H1 (cell line): Measurements from ENCODE around the gene PLXNB2. TPM values are rescaled to one million over a fixed set of nuclear protein-coding genes. Genes with fewer than 3 reads are reported as not detected.

ENCODE experiments used
- CTCF ChIA-PET: fragments of 300-600 bp; sonication (Branson Sonifier 250); formaldehyde crosslinking; loops from one replicate; lab custom pipeline; 2021; ENCODE audit not compliant: partially characterized antibody; lab: Charles Lee
- POLR2A ChIA-PET: fragments of 300-600 bp; sonication (Branson Sonifier 250); formaldehyde crosslinking; loops from one replicate; lab custom pipeline; 2021; ENCODE audit warnings: inconsistent platforms; ENCODE audit not compliant: partially characterized antibody; lab: Charles Lee
- DNase-seq, 2 experiments: peaks; one replicate each; pipeline versions ENCODE4 v3.0.0 to v3.0.0-alpha.2; 2010 to 2022; ENCODE audit warnings: low spot score in 2 of 2, low read depth in 1 of 2, mixed read lengths in 1 of 2
- FAIRE-seq: peaks from 2 replicates; lab custom pipeline; 2011; peaks lifted over from hg19 to GRCh38; lab: Jason Lieb, UNC
- H2AFZ ChIP-seq: 2 replicates; pipeline ENCODE4 v1.8.1; 2012; ENCODE audit warnings: low read length, inconsistent platforms
- H2AK5ac ChIP-seq: 2 replicates; pipeline ENCODE4 v1.6.1; 2013; ENCODE audit warnings: low read depth, low read length
- H2BK120ac ChIP-seq: replicated peaks from 2 replicates; pipeline ENCODE3; 2013; ENCODE audit warnings: low read depth, low read length, inconsistent platforms
- H2BK12ac ChIP-seq: 2 replicates; pipeline ENCODE4 v1.6.1; 2013; ENCODE audit warnings: low read depth, low read length
- H2BK15ac ChIP-seq: 2 replicates; pipeline ENCODE4 v1.6.1; 2013; ENCODE audit warnings: low read length
- H2BK20ac ChIP-seq: 2 replicates; pipeline ENCODE4 v1.6.1; 2013; ENCODE audit warnings: low read length
- H2BK5ac ChIP-seq: 2 replicates; pipeline ENCODE4 v1.6.1; 2013; ENCODE audit warnings: low read depth, low read length
- H3K14ac ChIP-seq: 2 replicates; pipeline ENCODE4 v1.6.1; 2013; ENCODE audit warnings: inconsistent platforms; ENCODE audit not compliant: insufficient read length
- H3K18ac ChIP-seq: 2 replicates; pipeline ENCODE4 v1.6.1; 2013; ENCODE audit warnings: low read length; ENCODE audit errors: extremely low read depth
- H3K23ac ChIP-seq: 2 replicates; pipeline ENCODE4 v1.6.1; 2013; ENCODE audit warnings: inconsistent platforms; ENCODE audit not compliant: insufficient read length
- H3K23me2 ChIP-seq: 2 replicates; pipeline ENCODE4 v1.6.1; 2013; ENCODE audit warnings: low read depth, low read length
- H3K27ac ChIP-seq: 2 replicates; pipeline ENCODE4 v1.6.1; 2011; ENCODE audit warnings: low read depth, low read length, inconsistent platforms
- H3K27me3 ChIP-seq, 4 experiments: replicated peaks in 1 of 4; 1 replicate in 1 of 4; 2 replicates in 3 of 4; pipeline versions ENCODE4 v1.6.1 to v1.8.1; 2011 to 2013; ENCODE audit warnings: low read length in 3 of 4, mild to moderate bottlenecking in 3 of 4, inconsistent platforms in 2 of 4, mixed read lengths in 2 of 4, moderate library complexity in 1 of 4; ENCODE audit not compliant: control insufficient read depth in 3 of 4, insufficient read depth in 3 of 4; ENCODE audit errors: extremely low read depth in 1 of 4
- H3K36me3 ChIP-seq, 4 experiments: 2 replicates each; pipeline versions ENCODE4 v1.6.1 to v1.8.1; 2011 to 2013; ENCODE audit warnings: mild to moderate bottlenecking in 4 of 4, low read length in 3 of 4, moderate library complexity in 2 of 4, control low read depth in 1 of 4, inconsistent platforms in 1 of 4; ENCODE audit not compliant: insufficient read depth in 4 of 4, control insufficient read depth in 2 of 4
- H3K4ac ChIP-seq: replicated peaks from 2 replicates; pipeline ENCODE3; 2013; ENCODE audit warnings: low read length, low read depth, mixed read lengths, inconsistent platforms; ENCODE audit not compliant: insufficient read length
- H3K4me1 ChIP-seq, 4 experiments: replicated peaks in 1 of 4; 1 replicate in 1 of 4; 2 replicates in 3 of 4; pipeline versions ENCODE4 v1.6.1 to v1.8.1; 2011 to 2013; ENCODE audit warnings: low read length in 3 of 4, inconsistent platforms in 2 of 4, mixed read lengths in 1 of 4; ENCODE audit not compliant: insufficient read depth in 4 of 4, control insufficient read depth in 3 of 4
- H3K4me2 ChIP-seq, 2 experiments: 2 replicates each; pipeline versions ENCODE4 v1.6.1 to v1.8.1; 2011 to 2013; ENCODE audit warnings: low read depth in 2 of 2, low read length in 2 of 2, control low read depth in 1 of 2, inconsistent platforms in 1 of 2, mild to moderate bottlenecking in 1 of 2; ENCODE audit not compliant: insufficient read depth in 1 of 2
- H3K4me3 ChIP-seq, 4 experiments: fragments of 200-600, 300-600 bp in 1 of 4; sonication (generic), shearing (Covaris generic), sonication (Bioruptor Twin) in 1 of 4; 2 replicates each; pipeline versions ENCODE4 v1.5.1 to v1.8.1; 2011 to 2016; ENCODE audit warnings: low read length in 4 of 4, low read depth in 3 of 4, control low read depth in 2 of 4, inconsistent platforms in 2 of 4, mild to moderate bottlenecking in 2 of 4, mixed read lengths in 1 of 4, moderate library complexity in 1 of 4; ENCODE audit not compliant: insufficient read depth in 2 of 4; ENCODE audit errors: extremely low read depth in 1 of 4
- H3K56ac ChIP-seq: replicated peaks from 2 replicates; pipeline ENCODE3; 2013; ENCODE audit warnings: low read depth, mild to moderate bottlenecking, mixed read lengths, low read length, inconsistent platforms; ENCODE audit not compliant: insufficient read length
- H3K79me1 ChIP-seq: 2 replicates; pipeline ENCODE4 v1.6.1; 2013; ENCODE audit warnings: low read depth, low read length, control low read depth
- H3K79me2 ChIP-seq, 2 experiments: 2 replicates each; pipeline versions ENCODE4 v1.6.1 to v1.8.1; 2012 to 2013; ENCODE audit warnings: low read length in 2 of 2, mild to moderate bottlenecking in 2 of 2, inconsistent platforms in 1 of 2; ENCODE audit not compliant: insufficient read depth in 2 of 2, control insufficient read depth in 1 of 2
- H3K9ac ChIP-seq, 4 experiments: replicated peaks in 1 of 4; 1 replicate in 1 of 4; 2 replicates in 3 of 4; pipeline versions ENCODE4 v1.6.1 to v1.8.1; 2011 to 2013; ENCODE audit warnings: low read depth in 3 of 4, low read length in 3 of 4, control low read depth in 2 of 4, mild to moderate bottlenecking in 2 of 4, moderate library complexity in 2 of 4, inconsistent platforms in 1 of 4; ENCODE audit errors: extremely low read depth in 1 of 4
- H3K9me3 ChIP-seq, 2 experiments: 2 replicates each; pipeline versions ENCODE4 v1.6.1 to v1.8.1; 2012 to 2013; ENCODE audit warnings: mild to moderate bottlenecking in 2 of 2, moderate library complexity in 2 of 2, control low read depth in 1 of 2, inconsistent platforms in 1 of 2, low read depth in 1 of 2, low read length in 1 of 2, mixed read lengths in 1 of 2; ENCODE audit not compliant: insufficient read depth in 2 of 2
- H4K20me1 ChIP-seq, 2 experiments: replicated peaks in 1 of 2; 2 replicates each; pipeline versions ENCODE3 to v1.8.1; 2011 to 2013; ENCODE audit warnings: inconsistent platforms in 2 of 2, low read length in 2 of 2, mild to moderate bottlenecking in 1 of 2; ENCODE audit not compliant: insufficient read depth in 2 of 2, control insufficient read depth in 1 of 2
- H4K5ac ChIP-seq: 2 replicates; pipeline ENCODE4 v1.6.1; 2013; ENCODE audit warnings: low read length, low read depth, mixed read lengths, inconsistent platforms; ENCODE audit not compliant: insufficient read length
- H4K8ac ChIP-seq: 2 replicates; pipeline ENCODE4 v1.8.0; 2013; ENCODE audit warnings: mild to moderate bottlenecking, moderate library complexity, low read length, inconsistent platforms; ENCODE audit not compliant: insufficient read depth; ENCODE audit errors: extremely low read depth
- H4K91ac ChIP-seq: replicated peaks from 2 replicates; pipeline ENCODE3; 2013; ENCODE audit warnings: low read length, mixed read lengths, inconsistent platforms; ENCODE audit not compliant: insufficient read length
- GABPA ChIP-seq: IDR thresholded peaks from 2 replicates; pipeline ENCODE4 v1.6.1; 2011; ENCODE audit warnings: mild to moderate bottlenecking, low read length, moderate library complexity, borderline replicate concordance; ENCODE audit not compliant: insufficient read depth
- NANOG ChIP-seq: IDR thresholded peaks from 2 replicates; pipeline ENCODE4 v1.6.1; 2011; ENCODE audit warnings: low read length, low read depth, mild to moderate bottlenecking, inconsistent platforms; ENCODE audit not compliant: insufficient read depth, poor library complexity, severe bottlenecking
- POLR2A ChIP-seq, 2 experiments: IDR thresholded peaks; 1 replicate in 1 of 2; 2 replicates in 1 of 2; pipeline ENCODE4 v1.6.1; 2011; ENCODE audit warnings: low read depth in 2 of 2, low read length in 2 of 2, mild to moderate bottlenecking in 2 of 2; ENCODE audit errors: control extremely low read depth in 1 of 2
- WGBS, 2 experiments: shearing (Covaris generic) in 1 of 2; methylation state at CpG; one replicate each; pipeline versions ENCODE4 v1.1.6 to v1.1.7; 2013 to 2015; ENCODE audit warnings: low lambda C conversion rate in 2 of 2, mixed read lengths in 2 of 2, inconsistent platforms in 1 of 2, low coverage in 1 of 2, missing lambda C conversion rate in 1 of 2; ENCODE audit not compliant: insufficient replicate concordance in 2 of 2, insufficient coverage in 1 of 2, insufficient read length in 1 of 2; ENCODE audit errors: extremely low coverage in 1 of 2, missing lambda C conversion rate in 1 of 2; 5-methylcytosine and 5-hydroxymethylcytosine counted together
- polyA plus RNA-seq, 7 experiments: library from polyadenylated mRNA; depleted of rRNA in 3 of 7; stranded (reverse) in 5 of 7; unstranded in 2 of 7; fragments of >200 nt in 5 of 7; fragments of 200-250 nt in 2 of 7; gene quantifications; 1 replicate in 5 of 7; 2 replicates in 1 of 7; 4 replicates in 1 of 7; pipeline versions ENCODE4 v1.2.1 to v1.2.3, GENCODE V29; 2011 to 2013; ENCODE audit warnings: missing spikeins in 2 of 7, mixed read lengths in 2 of 7
- total RNA-seq: library from RNA; stranded (reverse); fragmentation: NEBNext Ultra II Directional; extraction: Animal tissue kit (Norgen Biotek cat#: 25700); gene quantifications from 2 replicates; pipeline ENCODE4 v1.2.1, GENCODE V29; 2021

PLXNB2 gene
- total and polyA plus RNA-seq, 2 of the 8 experiments (the other 6 are each of a cell fraction or from before 2014, with no cell fraction given) = 58.3 to 92.8 TPM

DNA sequence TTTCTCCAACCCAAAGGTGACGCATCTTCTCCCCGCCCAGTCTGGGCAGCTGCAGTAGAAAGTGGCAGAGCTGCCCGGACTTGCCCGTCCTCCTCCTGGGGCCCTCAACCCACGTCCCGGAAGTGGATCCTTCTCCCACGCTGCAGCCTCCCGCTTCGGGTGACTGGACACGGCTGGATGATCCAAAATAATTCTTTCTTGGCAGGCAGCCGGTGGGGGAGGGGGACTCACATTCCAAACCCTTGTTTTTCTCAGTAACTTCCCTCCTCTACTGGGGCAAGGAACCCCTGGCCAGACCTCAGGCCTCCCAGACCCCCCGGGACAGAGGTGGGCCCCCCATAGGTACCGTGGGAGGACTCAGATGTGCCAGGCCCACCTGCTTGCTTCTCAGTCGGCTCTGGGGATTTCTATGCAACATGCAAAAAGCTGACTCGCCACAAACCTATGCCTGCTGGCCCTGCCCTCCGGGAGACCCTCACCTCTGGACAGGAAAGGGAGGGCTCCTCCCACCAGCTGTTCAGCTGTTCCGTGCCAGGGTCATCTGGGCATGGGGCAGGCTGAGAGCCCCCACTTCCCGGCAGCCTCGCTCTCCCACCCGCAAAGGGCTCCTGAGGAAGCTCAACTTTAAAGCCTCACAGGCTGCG, 1.4 kb downstream of the PLXNB2 start:
- no peak overlapping the region for H2BK15ac ChIP-seq
- H3K4me1 ChIP-seq = peaks cover 3 to 36% (median 21%) of the 10 kb centered on the region in 4 experiments
- no peak for TF ChIP-seq GABPA
- TF ChIP-seq NANOG = no peak
- TF ChIP-seq POLR2A (IDR thresholded peaks at IDR 0.05; ENCODE audit: control extremely low read depth in 1 of 2, low read depth in 2 of 2, low read length in 2 of 2) = no peak
- H3K4me3 ChIP-seq = peak overlapping the region; percentile 64 to 70 (median 66); a peak in 6 of 8 replicates
- no peak overlapping the region for H3K27ac ChIP-seq
- H3K14ac ChIP-seq = no peak overlapping the region
- CTCF ChIA-PET = interaction anchor here (2.4 to 3.2 kb wide), 3 partner anchors 9 to 33 kb away, joined by 7 to 15 read pairs (median 12); no protein-coding TSS in a partner anchor
- H3K27me3 ChIP-seq = no peaks in the 10 kb centered on the region; a peak in 2 of 7 replicates
- H2BK20ac ChIP-seq = 0 out of 2 replicates have a peak overlapping the region, but pooled peaks have one; percentile 72
- H3K56ac ChIP-seq = no peak overlapping the region
- no peaks in the 10 kb centered on the region; a peak in 1 of 4 replicates for H3K9me3 ChIP-seq
- 43% methylated on average over 16 of the region's 21 CpGs; no CpG with 5 or more reads in 1 of the 2 experiments for WGBS, 2 experiments
- DNase-seq (no peak), FAIRE-seq (no peak)
- H4K5ac ChIP-seq = no peak overlapping the region
- peak overlapping the region; percentile 84; the same call in 1 of the 2 replicates for H2BK12ac ChIP-seq
- peaks cover 0 to 8% of the 10 kb centered on the region in 2 experiments; a peak in 2 of 4 replicates for H3K79me2 ChIP-seq
- peak overlapping the region; percentile 44 for H4K91ac ChIP-seq
- no peak overlapping the region for H2BK120ac ChIP-seq
- peak overlapping the region; percentile 53 for H4K8ac ChIP-seq
- H3K79me1 ChIP-seq = peaks cover 4% of the 10 kb centered on the region
- H3K23me2 ChIP-seq = peaks cover 2% of the 10 kb centered on the region; the same call in 1 of the 2 replicates
- POLR2A ChIA-PET = interaction anchor here (1.6 to 2.2 kb wide), 2 partner anchors 12 to 20 kb away, joined by 5 to 16 read pairs; no protein-coding TSS in a partner anchor
- no peak overlapping the region for H2AFZ ChIP-seq
- H3K4me2 ChIP-seq = peak overlapping the region; percentile 53 to 80
- H3K9ac ChIP-seq = no peak overlapping the region
- no peak overlapping the region; the same call in 1 of the 2 replicates for H2BK5ac ChIP-seq
- H3K36me3 ChIP-seq = no peaks in the 10 kb centered on the region
- H4K20me1 ChIP-seq = peaks cover 6 to 21% of the 10 kb centered on the region in 2 experiments
- peak overlapping the region; percentile 71 for H3K18ac ChIP-seq
- H3K4ac ChIP-seq = peak overlapping the region; percentile 66
- no peak overlapping the region for H3K23ac ChIP-seq
- H2AK5ac ChIP-seq = no peak overlapping the region
